ENCODE data around the gene U2AF2. TPM values are rescaled to one million over a fixed set of nuclear protein-coding genes. Genes with fewer than 3 reads are reported as not detected.

U2AF2 gene
- total and polyA plus RNA-seq, 2 of the 8 experiments (the other 6 are each of a cell fraction or from before 2014, with no cell fraction given): 162 to 252 TPM

DNA sequence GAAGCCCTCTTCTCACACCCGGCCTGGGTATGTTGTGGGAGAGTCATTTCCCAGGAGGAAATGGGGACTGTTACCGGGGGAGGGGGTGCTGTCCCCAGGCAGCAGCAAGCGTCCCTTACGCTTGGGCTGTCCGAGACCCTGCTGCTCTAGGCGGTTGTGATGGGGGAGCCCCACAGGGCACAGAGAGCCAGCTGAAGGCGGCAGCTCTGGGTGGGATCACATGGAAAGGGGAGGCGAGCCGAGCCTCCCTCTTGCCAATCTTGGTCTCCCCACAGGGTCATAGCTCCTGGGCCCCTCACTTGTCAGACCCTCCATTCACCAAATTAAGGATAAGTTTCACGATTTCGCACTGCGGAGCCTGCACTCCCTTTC lies 42.2 kb downstream of the U2AF2 start (continued):
- TF ChIP-seq, protein P1, sequence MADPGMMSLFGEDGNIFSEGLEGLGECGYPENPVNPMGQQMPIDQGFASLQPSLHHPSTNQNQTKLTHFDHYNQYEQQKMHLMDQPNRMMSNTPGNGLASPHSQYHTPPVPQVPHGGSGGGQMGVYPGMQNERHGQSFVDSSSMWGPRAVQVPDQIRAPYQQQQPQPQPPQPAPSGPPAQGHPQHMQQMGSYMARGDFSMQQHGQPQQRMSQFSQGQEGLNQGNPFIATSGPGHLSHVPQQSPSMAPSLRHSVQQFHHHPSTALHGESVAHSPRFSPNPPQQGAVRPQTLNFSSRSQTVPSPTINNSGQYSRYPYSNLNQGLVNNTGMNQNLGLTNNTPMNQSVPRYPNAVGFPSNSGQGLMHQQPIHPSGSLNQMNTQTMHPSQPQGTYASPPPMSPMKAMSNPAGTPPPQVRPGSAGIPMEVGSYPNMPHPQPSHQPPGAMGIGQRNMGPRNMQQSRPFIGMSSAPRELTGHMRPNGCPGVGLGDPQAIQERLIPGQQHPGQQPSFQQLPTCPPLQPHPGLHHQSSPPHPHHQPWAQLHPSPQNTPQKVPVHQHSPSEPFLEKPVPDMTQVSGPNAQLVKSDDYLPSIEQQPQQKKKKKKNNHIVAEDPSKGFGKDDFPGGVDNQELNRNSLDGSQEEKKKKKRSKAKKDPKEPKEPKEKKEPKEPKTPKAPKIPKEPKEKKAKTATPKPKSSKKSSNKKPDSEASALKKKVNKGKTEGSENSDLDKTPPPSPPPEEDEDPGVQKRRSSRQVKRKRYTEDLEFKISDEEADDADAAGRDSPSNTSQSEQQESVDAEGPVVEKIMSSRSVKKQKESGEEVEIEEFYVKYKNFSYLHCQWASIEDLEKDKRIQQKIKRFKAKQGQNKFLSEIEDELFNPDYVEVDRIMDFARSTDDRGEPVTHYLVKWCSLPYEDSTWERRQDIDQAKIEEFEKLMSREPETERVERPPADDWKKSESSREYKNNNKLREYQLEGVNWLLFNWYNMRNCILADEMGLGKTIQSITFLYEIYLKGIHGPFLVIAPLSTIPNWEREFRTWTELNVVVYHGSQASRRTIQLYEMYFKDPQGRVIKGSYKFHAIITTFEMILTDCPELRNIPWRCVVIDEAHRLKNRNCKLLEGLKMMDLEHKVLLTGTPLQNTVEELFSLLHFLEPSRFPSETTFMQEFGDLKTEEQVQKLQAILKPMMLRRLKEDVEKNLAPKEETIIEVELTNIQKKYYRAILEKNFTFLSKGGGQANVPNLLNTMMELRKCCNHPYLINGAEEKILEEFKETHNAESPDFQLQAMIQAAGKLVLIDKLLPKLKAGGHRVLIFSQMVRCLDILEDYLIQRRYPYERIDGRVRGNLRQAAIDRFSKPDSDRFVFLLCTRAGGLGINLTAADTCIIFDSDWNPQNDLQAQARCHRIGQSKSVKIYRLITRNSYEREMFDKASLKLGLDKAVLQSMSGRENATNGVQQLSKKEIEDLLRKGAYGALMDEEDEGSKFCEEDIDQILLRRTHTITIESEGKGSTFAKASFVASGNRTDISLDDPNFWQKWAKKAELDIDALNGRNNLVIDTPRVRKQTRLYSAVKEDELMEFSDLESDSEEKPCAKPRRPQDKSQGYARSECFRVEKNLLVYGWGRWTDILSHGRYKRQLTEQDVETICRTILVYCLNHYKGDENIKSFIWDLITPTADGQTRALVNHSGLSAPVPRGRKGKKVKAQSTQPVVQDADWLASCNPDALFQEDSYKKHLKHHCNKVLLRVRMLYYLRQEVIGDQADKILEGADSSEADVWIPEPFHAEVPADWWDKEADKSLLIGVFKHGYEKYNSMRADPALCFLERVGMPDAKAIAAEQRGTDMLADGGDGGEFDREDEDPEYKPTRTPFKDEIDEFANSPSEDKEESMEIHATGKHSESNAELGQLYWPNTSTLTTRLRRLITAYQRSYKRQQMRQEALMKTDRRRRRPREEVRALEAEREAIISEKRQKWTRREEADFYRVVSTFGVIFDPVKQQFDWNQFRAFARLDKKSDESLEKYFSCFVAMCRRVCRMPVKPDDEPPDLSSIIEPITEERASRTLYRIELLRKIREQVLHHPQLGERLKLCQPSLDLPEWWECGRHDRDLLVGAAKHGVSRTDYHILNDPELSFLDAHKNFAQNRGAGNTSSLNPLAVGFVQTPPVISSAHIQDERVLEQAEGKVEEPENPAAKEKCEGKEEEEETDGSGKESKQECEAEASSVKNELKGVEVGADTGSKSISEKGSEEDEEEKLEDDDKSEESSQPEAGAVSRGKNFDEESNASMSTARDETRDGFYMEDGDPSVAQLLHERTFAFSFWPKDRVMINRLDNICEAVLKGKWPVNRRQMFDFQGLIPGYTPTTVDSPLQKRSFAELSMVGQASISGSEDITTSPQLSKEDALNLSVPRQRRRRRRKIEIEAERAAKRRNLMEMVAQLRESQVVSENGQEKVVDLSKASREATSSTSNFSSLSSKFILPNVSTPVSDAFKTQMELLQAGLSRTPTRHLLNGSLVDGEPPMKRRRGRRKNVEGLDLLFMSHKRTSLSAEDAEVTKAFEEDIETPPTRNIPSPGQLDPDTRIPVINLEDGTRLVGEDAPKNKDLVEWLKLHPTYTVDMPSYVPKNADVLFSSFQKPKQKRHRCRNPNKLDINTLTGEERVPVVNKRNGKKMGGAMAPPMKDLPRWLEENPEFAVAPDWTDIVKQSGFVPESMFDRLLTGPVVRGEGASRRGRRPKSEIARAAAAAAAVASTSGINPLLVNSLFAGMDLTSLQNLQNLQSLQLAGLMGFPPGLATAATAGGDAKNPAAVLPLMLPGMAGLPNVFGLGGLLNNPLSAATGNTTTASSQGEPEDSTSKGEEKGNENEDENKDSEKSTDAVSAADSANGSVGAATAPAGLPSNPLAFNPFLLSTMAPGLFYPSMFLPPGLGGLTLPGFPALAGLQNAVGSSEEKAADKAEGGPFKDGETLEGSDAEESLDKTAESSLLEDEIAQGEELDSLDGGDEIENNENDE (IDR thresholded peaks at IDR 0.05; ENCODE audit: insufficient replicate concordance, low read length): no peak
- TF ChIP-seq EGR1 (IDR thresholded peaks at IDR 0.05; ENCODE audit: borderline replicate concordance, low read depth, low read length): no peak
- TF ChIP-seq CTBP2 (IDR thresholded peaks at IDR 0.05; ENCODE audit: borderline replicate concordance, insufficient read depth, insufficient read length, low read length): no peak
- TF ChIP-seq POLR2AphosphoS5 (IDR thresholded peaks at IDR 0.05; ENCODE audit: low read depth, low read length): no peak
- no peak for TF ChIP-seq SP4 (IDR thresholded peaks at IDR 0.05; ENCODE audit: low read length)
- TF ChIP-seq SP2 (IDR thresholded peaks at IDR 0.05; ENCODE audit: low read length): no peak
- no peak for TF ChIP-seq RAD21 (IDR thresholded peaks at IDR 0.05 in 1 of 2, conservative IDR thresholded peaks at IDR 0.05 in 1 of 2; ENCODE audit: low read depth in 2 of 2, low read length in 2 of 2)
- TF ChIP-seq SIX5 (IDR thresholded peaks at IDR 0.05; ENCODE audit: low read depth, low read length): no peak
- no peak for TF ChIP-seq GABPA (IDR thresholded peaks at IDR 0.05; ENCODE audit: borderline replicate concordance, insufficient read depth, low read length)
- no peak for TF ChIP-seq CREB1 (IDR thresholded peaks at IDR 0.05)
- TF ChIP-seq NANOG (IDR thresholded peaks at IDR 0.05; ENCODE audit: insufficient read depth, low read depth, low read length, poor library complexity, severe bottlenecking): no peak

Measured in H1 (cell line).